Measurements from ENCODE around the gene DOK1. TPM values are rescaled to one million over a fixed set of nuclear protein-coding genes. Genes with fewer than 3 reads are reported as not detected.

Gene DOK1
- total RNA-seq, 1 experiment from 2014 or later = 2.1 TPM

DNA sequence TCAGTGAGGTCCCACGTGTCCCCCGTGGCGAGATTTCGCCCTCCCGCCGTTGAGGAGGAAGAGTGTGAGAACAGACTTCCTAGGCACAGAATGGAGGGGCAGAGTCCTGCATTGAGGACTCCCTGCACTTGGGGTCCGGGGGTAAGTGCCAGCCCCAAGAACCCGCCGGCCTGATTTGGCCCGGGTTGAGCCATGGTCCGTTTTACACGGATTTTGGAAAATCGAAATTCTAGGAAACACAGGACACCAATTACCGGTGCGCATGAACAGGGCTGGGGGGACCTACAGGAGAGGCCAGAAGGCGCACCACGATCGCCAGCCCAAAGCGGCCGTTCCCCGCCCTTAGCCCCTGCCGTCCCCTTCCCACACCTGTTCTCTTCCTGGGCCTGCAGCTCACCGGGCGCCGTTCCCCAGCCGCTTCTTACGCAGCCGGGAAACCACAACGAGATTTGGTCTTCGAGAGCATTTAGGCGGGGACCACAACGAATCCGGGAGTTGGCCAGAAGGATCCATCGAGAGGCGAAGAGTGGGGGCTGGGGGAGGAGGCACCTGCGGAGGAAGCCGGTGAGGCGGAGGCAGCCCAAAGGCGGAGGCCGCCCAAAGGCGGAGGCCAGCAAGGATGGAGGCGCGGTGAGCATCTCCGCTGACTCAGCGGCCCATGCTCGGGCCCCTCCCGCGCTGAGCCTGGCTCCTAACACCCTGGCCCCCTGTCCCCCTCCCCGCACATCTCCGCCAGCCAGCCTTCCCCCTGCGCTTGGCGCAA lies 40.7 kb upstream of the DOK1 start:
- H3K27ac Mint-ChIP-seq (ENCODE audit: unreplicated experiment) = no peak overlapping the region
- intact Hi-C loops (cut with micrococcal nuclease; ENCODE audit: unreplicated experiment) = no loop called here

DNA sequence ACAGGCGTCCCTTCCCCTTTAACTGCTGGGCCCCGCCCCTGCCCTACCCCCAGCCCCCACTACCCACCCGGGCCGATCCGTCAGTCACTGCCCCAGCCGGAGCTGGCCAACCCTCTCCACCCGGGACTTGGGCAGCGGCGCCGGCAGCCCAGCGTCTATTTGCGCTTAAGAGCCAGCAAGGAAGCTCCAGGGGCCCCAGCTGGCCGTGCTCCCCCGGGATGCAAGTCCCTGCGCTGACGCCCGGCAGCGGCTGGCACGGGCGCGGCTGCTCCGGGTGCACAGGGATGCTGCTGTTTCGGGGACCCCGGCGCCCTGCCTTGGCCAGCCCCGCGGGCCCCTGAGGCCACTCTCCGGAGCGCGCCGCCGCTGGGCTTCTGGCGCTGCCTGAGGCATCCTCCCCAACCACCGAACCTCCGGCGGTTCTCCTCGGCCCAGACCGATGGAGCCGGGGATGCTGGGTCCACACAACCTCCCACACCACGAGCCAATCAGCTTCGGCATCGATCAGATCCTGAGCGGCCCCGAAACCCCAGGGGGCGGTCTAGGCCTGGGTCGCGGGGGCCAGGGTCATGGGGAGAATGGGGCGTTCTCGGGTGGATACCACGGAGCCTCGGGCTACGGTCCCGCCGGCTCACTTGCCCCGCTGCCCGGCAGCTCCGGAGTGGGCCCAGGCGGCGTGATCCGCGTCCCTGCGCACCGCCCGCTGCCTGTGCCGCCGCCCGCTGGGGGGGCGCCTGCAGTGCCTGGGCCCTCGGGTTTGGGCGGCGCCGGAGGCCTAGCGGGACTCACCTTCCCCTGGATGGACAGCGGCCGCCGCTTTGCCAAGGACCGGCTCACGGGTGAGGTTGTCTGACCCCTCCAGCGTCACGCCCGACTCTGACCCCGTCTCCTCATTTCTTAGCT lies 39.9 kb upstream of the DOK1 start, which contains the start of gene TLX2:
Gene TLX2 (plus strand): TSS at position 83 of the 903 bp plus-strand sequence. CDS start 357 bp downstream, at position 440.
- Mint-ChIP-seq H3K4me3 (ENCODE audit: low read depth, unreplicated experiment) (peak within 1 kb of the TSS; percentile 26), H3K27me3 (ENCODE audit: unreplicated experiment) (peaks cover 92% of the 10 kb centered on the region)
- no TSS peak for BruUV-seq (replicated peaks)

More for the DNA sequence above, 40.7 kb upstream of the DOK1 start:
- Mint-ChIP-seq H3K4me1 (ENCODE audit: low read depth, unreplicated experiment) (peaks cover under 1% of the 10 kb centered on the region), H3K4me3 (ENCODE audit: low read depth, unreplicated experiment) (peak overlapping the region; percentile 26), H3K27me3 (ENCODE audit: unreplicated experiment) (peaks cover 92% of the 10 kb centered on the region), H3K9me3 (ENCODE audit: low read depth, unreplicated experiment) (no peaks in the 10 kb centered on the region), H3K36me3 (ENCODE audit: insufficient read depth, unreplicated experiment) (peaks cover 8% of the 10 kb centered on the region)
- TF ChIP-seq, protein P1, sequence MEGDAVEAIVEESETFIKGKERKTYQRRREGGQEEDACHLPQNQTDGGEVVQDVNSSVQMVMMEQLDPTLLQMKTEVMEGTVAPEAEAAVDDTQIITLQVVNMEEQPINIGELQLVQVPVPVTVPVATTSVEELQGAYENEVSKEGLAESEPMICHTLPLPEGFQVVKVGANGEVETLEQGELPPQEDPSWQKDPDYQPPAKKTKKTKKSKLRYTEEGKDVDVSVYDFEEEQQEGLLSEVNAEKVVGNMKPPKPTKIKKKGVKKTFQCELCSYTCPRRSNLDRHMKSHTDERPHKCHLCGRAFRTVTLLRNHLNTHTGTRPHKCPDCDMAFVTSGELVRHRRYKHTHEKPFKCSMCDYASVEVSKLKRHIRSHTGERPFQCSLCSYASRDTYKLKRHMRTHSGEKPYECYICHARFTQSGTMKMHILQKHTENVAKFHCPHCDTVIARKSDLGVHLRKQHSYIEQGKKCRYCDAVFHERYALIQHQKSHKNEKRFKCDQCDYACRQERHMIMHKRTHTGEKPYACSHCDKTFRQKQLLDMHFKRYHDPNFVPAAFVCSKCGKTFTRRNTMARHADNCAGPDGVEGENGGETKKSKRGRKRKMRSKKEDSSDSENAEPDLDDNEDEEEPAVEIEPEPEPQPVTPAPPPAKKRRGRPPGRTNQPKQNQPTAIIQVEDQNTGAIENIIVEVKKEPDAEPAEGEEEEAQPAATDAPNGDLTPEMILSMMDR (IDR thresholded peaks at IDR 0.05; ENCODE audit: unreplicated experiment) = no peak
- BruUV-seq (replicated peaks) = no TSS peak
- DNase-seq = no peak
- CTCF ChIA-PET = interaction anchor here (0.6 to 1.4 kb wide), 3 partner anchors 13 to 70 kb away, joined by 3 to 5 read pairs (median 3); no protein-coding TSS in a partner anchor

DNA sequence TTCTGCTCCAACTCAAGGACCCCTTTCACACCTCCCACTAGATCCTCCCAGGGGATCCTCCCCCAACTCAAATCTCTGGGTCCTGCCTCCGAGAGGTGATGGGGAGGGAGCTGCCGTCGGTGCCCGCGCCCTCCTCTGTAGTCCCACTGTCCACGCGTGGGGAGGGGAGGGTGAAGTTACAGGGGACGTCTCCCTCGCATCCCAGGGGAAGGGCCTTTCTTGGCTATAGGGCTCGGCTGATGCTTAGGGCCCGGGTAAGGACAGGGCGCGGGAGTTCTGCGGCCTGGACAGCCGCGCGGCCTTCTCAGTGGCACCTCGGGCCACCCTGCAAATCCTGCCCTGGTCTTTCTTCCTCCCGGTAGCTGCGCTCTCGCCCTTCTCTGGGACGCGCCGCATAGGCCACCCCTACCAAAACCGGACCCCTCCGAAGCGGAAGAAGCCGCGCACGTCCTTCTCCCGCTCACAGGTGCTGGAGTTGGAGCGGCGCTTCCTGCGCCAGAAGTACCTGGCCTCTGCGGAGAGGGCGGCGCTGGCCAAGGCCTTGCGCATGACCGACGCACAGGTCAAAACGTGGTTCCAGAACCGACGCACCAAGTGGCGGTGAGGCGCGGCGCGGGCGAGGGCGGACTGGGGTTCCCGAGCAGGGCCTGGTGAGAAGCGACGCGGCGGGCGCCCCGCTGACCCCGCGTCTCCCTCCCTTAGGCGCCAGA lies 39.1 kb upstream of the DOK1 start:
- H3K9me3 Mint-ChIP-seq (ENCODE audit: low read depth, unreplicated experiment) = no peaks in the 10 kb centered on the region
- peaks cover 8% of the 10 kb centered on the region for H3K36me3 Mint-ChIP-seq (ENCODE audit: insufficient read depth, unreplicated experiment)

More for the DNA sequence above, 39.9 kb upstream of the DOK1 start, which contains the start of gene TLX2:
- CTCF ChIA-PET = interaction anchor here (0.6 to 1.0 kb wide), 2 partner anchors 14 to 16 kb away, joined by 3 to 5 read pairs; no protein-coding TSS in a partner anchor
- H3K27ac Mint-ChIP-seq (ENCODE audit: unreplicated experiment) = no peak within 1 kb of the TSS
- H3K9me3 Mint-ChIP-seq (ENCODE audit: low read depth, unreplicated experiment) = no peaks in the 10 kb centered on the region
- intact Hi-C loops (cut with micrococcal nuclease; ENCODE audit: unreplicated experiment) = no loop called here
- H3K4me1 Mint-ChIP-seq (ENCODE audit: low read depth, unreplicated experiment) = no peaks in the 10 kb centered on the region
- DNase-seq = no peak
- peaks cover 8% of the 10 kb centered on the region for H3K36me3 Mint-ChIP-seq (ENCODE audit: insufficient read depth, unreplicated experiment)
- TF ChIP-seq, protein P1 (IDR thresholded peaks at IDR 0.05; ENCODE audit: unreplicated experiment) = no peak

More for the DNA sequence above, 39.1 kb upstream of the DOK1 start:
- H3K4me1 Mint-ChIP-seq (ENCODE audit: low read depth, unreplicated experiment) = no peaks in the 10 kb centered on the region
- BruUV-seq (replicated peaks) = no TSS peak
- DNase-seq = no peak
- intact Hi-C loops (cut with micrococcal nuclease; ENCODE audit: unreplicated experiment) = no loop called here
- no peak overlapping the region for H3K27ac Mint-ChIP-seq (ENCODE audit: unreplicated experiment)
- CTCF ChIA-PET = no interaction called here
- TF ChIP-seq, protein P1 (IDR thresholded peaks at IDR 0.05; ENCODE audit: unreplicated experiment) = no peak
- no peak overlapping the region for H3K4me3 Mint-ChIP-seq (ENCODE audit: low read depth, unreplicated experiment)
- H3K27me3 Mint-ChIP-seq (ENCODE audit: unreplicated experiment) = peaks cover 92% of the 10 kb centered on the region

Measured in Calu3 (cell line).